ENCODE data around the gene CAMK2N1. TPM values are rescaled to one million over a fixed set of nuclear protein-coding genes. Genes with fewer than 3 reads are reported as not detected.

The CAMK2N1 gene
- polyA plus RNA-seq, 2 of the 4 experiments (the other 2 are of a cell fraction) = 49.7 to 56.4 TPM

- H3K4me2 ChIP-seq = no peak overlapping the region
- WGBS (ENCODE audit: missing lambda C conversion rate) = 54% methylated on average over 2 of the region's 3 CpGs
- DNase-seq (ENCODE audit: low read depth in 1 of 2, low spot score in 1 of 2) (no peak), ATAC-seq (no peak), FAIRE-seq (no peak)
- no peak overlapping the region for H3K4me3 ChIP-seq
- H3K4me1 ChIP-seq = no peaks in the 10 kb centered on the region
- no peak overlapping the region for H3K27ac ChIP-seq
- ChIA-PET CTCF (interaction anchor here (0.6 to 1.2 kb wide), 2 partner anchors 14 to 25 kb away, joined by 3 read pairs; no protein-coding TSS in a partner anchor), POLR2A (no interaction called here)
- no peak for TF ChIP-seq NFE2L2 (conservative IDR thresholded peaks at IDR 0.05; ENCODE audit: low read length)
- TF ChIP-seq CEBPB (IDR thresholded peaks at IDR 0.05) = no peak
- no peak for TF ChIP-seq EHF (CRISPR knock-in tag; IDR thresholded peaks at IDR 0.05)
- TF ChIP-seq, protein P1, sequence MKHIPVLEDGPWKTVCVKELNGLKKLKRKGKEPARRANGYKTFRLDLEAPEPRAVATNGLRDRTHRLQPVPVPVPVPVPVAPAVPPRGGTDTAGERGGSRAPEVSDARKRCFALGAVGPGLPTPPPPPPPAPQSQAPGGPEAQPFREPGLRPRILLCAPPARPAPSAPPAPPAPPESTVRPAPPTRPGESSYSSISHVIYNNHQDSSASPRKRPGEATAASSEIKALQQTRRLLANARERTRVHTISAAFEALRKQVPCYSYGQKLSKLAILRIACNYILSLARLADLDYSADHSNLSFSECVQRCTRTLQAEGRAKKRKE (CRISPR knock-in tag; IDR thresholded peaks at IDR 0.05; ENCODE audit: low read depth) = no peak
- no peak for TF ChIP-seq BHLHE40 (IDR thresholded peaks at IDR 0.05; ENCODE audit: low read depth, low read length)
- no peak for TF ChIP-seq MAFK (IDR thresholded peaks at IDR 0.05; ENCODE audit: partially characterized antibody)
- no peak for TF ChIP-seq ZSCAN20 (CRISPR knock-in tag; IDR thresholded peaks at IDR 0.05)
- TF ChIP-seq, protein P2, sequence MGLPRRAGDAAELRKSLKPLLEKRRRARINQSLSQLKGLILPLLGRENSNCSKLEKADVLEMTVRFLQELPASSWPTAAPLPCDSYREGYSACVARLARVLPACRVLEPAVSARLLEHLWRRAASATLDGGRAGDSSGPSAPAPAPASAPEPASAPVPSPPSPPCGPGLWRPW (IDR thresholded peaks at IDR 0.05) = no peak
- TF ChIP-seq HEYL (CRISPR knock-in tag; IDR thresholded peaks at IDR 0.05) = no peak
- no peak for TF ChIP-seq NPAS2 (CRISPR knock-in tag; IDR thresholded peaks at IDR 0.05; ENCODE audit: borderline replicate concordance)
- no peak for TF ChIP-seq JUNB (IDR thresholded peaks at IDR 0.05)
- TF ChIP-seq RFX5 (IDR thresholded peaks at IDR 0.05) = no peak
- no peak for TF ChIP-seq ESRRA (IDR thresholded peaks at IDR 0.05; ENCODE audit: borderline replicate concordance, low read length)
- TF ChIP-seq EP300 (IDR thresholded peaks at IDR 0.05) = no peak
- no peak for TF ChIP-seq EHMT2 (IDR thresholded peaks at IDR 0.05; ENCODE audit: low read depth)
- TF ChIP-seq CBX2 (IDR thresholded peaks at IDR 0.05; ENCODE audit: borderline replicate concordance, low read depth) = no peak
- TF ChIP-seq MYC (IDR thresholded peaks at IDR 0.05; ENCODE audit: borderline replicate concordance, low read length) = no peak
- H3K9me3 ChIP-seq = no peaks in the 10 kb centered on the region
Measured at GRCh38 chr1:20462397-20462796, 23.6 kb downstream of the CAMK2N1 start.

DNA sequence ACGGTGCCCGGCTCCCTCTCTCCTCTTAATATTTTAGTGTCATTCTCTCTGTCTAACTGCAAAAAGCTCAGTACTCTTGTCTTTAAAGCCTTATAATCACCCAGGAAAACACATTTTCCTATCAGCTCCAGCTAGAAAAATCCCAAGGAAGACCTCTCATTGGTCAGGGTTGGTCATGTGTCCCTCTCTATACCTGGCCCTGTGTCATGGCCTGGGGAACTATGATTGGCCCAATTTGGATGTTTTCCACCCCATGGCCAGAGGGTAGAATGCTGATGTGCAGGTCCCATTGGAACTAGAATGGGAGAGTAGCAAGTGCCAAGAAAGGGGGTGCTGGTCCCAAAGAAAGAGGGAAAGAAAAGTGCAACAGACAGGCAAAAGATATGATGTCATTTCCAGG lies 27.3 kb downstream of the CAMK2N1 start:
- TF ChIP-seq CHD4 (IDR thresholded peaks at IDR 0.05; ENCODE audit: borderline replicate concordance) (no peak), NFE2L2 (conservative IDR thresholded peaks at IDR 0.05; ENCODE audit: low read length) (no peak), RNF2 (IDR thresholded peaks at IDR 0.05; ENCODE audit: borderline replicate concordance, low read depth) (no peak), HDAC2 (IDR thresholded peaks at IDR 0.05) (no peak), USF2 (IDR thresholded peaks at IDR 0.05) (no peak)
- no peaks in the 10 kb centered on the region for H3K4me1 ChIP-seq
- H3K4me2 ChIP-seq = no peak overlapping the region
- ATAC-seq = no peak
- no peaks in the 10 kb centered on the region for H3K9me3 ChIP-seq
- WGBS (ENCODE audit: missing lambda C conversion rate) = 92% methylated on average over 2 of the region's 2 CpGs
- no peak for FAIRE-seq
- no peak overlapping the region for H3K4me3 ChIP-seq
- CTCF ChIA-PET = interaction anchor here (1.1 to 2.2 kb wide), 3 partner anchors 28 to 246 kb away, joined by 3 to 9 read pairs (median 7); no protein-coding TSS in a partner anchor
- no peak overlapping the region for H3K27ac ChIP-seq
- POLR2A ChIA-PET = no interaction called here
- no peak for DNase-seq (ENCODE audit: low read depth in 1 of 2, low spot score in 1 of 2)

DNA sequence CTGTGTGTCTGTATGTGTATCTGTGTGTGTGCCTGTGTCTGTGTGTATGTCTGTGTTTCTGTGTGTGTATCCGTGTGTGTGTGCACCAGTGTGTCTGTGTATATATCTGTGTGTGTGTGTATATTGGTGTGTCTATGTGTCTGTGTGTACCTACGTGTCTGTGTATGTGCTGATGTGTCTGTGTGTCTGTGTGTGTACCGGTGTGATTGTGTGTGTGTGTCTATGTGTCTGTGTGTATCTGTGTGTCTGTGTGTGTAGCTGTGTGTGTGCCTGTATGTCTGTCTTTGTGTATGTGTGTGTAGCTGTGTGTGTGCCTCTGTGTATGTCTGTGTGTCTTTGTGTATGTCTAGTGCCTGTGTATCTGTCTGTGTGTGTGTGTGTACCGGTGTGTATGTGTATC lies 32.0 kb downstream of the CAMK2N1 start:
- TF ChIP-seq HOXB5 (CRISPR knock-in tag; IDR thresholded peaks at IDR 0.05) (no peak), CHD2 (IDR thresholded peaks at IDR 0.05; ENCODE audit: low read length, partially characterized antibody) (no peak), ZFP36 (IDR thresholded peaks at IDR 0.05; ENCODE audit: borderline replicate concordance, partially characterized antibody) (no peak), EP300 (IDR thresholded peaks at IDR 0.05) (no peak), RFX5 (IDR thresholded peaks at IDR 0.05) (no peak), HOXA7 (CRISPR knock-in tag; IDR thresholded peaks at IDR 0.05) (no peak), JUN (IDR thresholded peaks at IDR 0.05) (no peak), SREBF2 (IDR thresholded peaks at IDR 0.05) (no peak), EHMT2 (IDR thresholded peaks at IDR 0.05; ENCODE audit: low read depth) (no peak)
- TF ChIP-seq, protein P1 (CRISPR knock-in tag; IDR thresholded peaks at IDR 0.05; ENCODE audit: low read depth) = no peak
- CTCF ChIA-PET = no interaction called here
- DNase-seq (ENCODE audit: low read depth in 1 of 2, low spot score in 1 of 2) = no peak
- FAIRE-seq = no peak
- Histone ChIP-seq H3K27ac (no peak overlapping the region), H3K4me1 (no peaks in the 10 kb centered on the region), H3K9me3 (no peaks in the 10 kb centered on the region), H3K4me2 (no peak overlapping the region), H3K4me3 (no peak overlapping the region)
- 58% methylated on average over 4 of the region's 4 CpGs for WGBS (ENCODE audit: missing lambda C conversion rate)
- POLR2A ChIA-PET = no interaction called here
- ATAC-seq = no peak

All from A549 (cell line).